ENCODE results near the gene INPP5A. TPM values are rescaled to one million over a fixed set of nuclear protein-coding genes. Genes with fewer than 3 reads are reported as not detected.
"Not testable (repeated sequence)": the region's sequence is repeated elsewhere in the genome, so short reads cannot be mapped to it uniquely, and the experiment has no call there.

INPP5A gene
- total RNA-seq, 1 experiment from 2014 or later, result 7.6 TPM

DNA sequence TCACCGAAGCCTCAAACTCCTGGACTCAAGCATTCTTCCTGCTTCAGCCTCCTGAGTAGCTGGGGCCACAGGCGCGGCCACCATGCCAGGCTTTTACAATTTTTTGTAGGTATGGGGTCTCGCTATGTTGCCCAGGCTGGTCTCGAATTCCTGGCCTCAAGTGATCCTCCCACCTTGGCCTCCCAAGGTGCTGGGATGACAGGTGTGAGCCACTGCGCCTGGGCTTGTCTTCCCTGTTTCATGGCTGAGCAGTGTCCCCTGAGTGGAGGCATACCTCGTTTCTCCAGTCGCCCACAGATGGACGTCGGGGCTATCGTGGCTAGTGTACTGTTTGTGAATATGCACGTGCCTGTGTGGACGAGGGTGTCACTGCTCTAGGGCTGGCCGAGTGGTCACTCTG is 11.3 kb downstream of the INPP5A start:
- no peak for DNase-seq
- Histone ChIP-seq H3K27me3 (no peaks in the 10 kb centered on the region), H3K4me3 (no peak overlapping the region), H3K9me3 (no peaks in the 10 kb centered on the region), H3K36me3 (no peaks in the 10 kb centered on the region)

DNA sequence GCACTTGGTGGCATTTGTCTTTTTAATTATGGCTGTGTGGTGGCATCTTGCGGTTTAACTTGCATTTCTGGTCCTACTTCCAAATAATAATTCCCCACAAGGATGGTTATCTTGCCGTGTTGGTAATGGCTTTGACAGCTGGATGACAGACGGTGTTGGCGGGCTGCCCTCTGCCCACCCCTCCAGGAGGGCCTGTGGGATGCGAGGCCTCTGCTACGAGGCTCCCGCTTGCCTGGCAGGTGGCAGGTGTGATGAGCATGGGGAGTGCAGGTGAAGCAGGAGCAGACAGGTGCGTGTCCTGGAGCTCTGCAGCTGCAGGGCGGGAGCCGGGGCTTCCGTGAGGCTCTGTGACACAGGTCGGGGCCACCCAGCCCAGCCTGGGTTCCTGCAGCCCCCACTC is 11.8 kb downstream of the INPP5A start:
- no peak overlapping the region for H3K4me3 ChIP-seq
- DNase-seq, result no peak

DNA sequence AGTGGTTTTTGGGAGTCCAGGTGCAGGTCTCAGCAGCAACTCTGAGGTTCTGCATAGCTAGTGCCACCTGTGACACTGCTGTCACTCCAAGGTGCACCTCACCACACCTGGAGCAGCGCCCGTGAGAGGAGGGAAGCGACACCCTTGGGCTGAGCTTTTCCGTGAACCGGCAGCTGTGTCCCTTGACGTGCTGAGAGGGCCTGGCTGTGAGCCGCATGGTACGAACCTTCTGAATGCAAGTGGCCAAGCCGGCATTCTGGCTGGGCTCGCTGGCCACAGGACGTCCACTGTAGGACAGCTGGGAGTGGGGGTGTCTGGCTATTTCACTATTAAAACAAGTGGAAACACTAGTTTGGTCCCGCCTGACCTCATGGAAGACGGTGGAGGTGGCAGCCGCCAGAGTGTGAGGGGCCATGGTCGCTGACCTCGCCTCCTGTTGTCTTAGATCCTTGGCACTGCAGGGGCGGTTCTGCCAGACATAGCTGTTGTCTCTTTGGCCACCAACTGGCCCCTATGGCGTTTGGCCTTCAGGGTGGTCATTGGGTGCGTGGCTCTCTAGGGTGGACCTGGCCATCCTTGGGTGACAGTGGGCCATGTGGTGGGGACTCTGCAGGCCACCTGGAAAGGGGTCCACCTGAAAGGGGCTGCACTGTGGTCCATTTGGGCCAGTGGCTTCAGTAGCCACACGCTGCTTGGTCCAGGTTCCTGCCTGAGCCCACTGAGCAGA is 12.9 kb downstream of the INPP5A start:
- no peaks in the 10 kb centered on the region for H3K9me3 ChIP-seq
- no peak overlapping the region for H3K4me3 ChIP-seq
- no peaks in the 10 kb centered on the region for H3K36me3 ChIP-seq
- H3K27me3 ChIP-seq, result no peaks in the 10 kb centered on the region
- no peak for DNase-seq

More for the DNA sequence above, 11.8 kb downstream of the INPP5A start:
- H3K36me3 ChIP-seq, result no peaks in the 10 kb centered on the region
- H3K9me3 ChIP-seq, result no peaks in the 10 kb centered on the region
- H3K27me3 ChIP-seq, result no peaks in the 10 kb centered on the region

DNA sequence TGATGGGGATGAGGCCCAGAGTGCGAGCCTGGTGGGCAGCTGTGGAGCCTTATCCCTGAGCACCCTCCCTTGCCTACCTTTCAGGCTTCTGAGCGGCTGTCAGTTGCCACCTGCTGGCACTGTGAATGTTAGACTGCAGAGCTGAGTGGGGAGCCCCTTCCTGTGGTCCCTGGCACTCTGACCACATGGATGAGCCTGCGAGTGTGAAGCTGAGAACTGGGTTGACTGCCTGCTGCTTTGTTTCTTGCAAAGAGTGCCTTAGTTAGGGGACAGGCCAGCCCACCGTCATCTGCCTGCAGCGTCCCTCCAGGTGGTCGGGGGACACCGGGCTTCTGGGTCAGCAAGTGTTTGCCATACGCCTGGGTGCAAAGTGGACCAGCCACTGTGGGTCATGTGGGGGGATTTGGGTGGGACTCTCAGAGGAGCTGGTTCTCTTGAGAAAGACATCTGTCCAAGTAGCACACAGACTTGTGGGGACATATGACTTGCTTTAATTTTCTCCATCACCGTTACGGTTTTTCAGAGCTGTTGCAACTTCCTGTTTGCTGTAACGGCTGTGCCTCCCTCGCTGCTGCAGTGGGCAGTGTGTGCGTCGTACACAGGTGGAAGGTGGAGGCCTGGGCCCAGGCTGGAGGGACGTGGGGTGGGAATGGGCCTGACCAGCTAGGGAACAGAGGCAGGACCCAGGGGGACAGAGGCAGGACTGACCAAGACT is 13.7 kb downstream of the INPP5A start:
- Histone ChIP-seq H3K27me3 (no peaks in the 10 kb centered on the region), H3K9me3 (no peaks in the 10 kb centered on the region), H3K4me3 (no peak overlapping the region), H3K36me3 (no peaks in the 10 kb centered on the region)
- DNase-seq, result no peak

DNA sequence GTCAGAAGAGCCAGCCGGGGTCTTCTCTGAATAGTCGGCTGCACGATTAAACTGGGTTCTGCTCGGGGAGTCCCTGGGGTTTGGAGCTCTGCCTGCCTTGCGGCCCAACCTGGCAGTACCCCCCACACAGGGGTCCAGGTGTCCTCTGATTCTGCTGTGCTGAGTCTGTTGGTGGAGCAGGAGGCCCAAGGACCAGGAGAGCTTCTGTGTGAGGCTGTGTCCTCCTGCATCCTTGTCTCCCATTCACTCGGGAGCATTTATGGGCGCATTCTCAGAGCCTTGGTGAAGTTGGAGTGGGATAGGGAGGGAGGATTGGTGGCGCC is 14.2 kb downstream of the INPP5A start:
- H3K4me3 ChIP-seq, result no peak overlapping the region
- no peak for DNase-seq

DNA sequence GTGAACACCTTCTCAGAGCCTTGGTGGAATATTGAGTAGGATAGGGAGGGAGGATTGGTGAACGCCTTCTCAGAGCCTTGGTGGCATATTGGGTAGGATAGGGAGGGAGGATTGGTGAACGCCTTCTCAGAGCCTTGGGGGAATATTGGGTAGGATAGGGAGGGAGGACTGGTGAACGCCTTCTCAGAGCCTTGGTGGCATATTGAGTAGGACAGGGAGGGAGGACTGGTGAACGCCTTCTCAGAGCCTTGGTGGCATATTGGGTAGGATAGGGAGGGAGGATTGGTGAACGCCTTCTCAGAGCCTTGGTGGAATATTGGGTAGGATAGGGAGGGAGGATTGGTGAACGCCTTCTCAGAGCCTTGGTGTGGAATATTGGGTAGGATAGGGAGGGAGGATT is 15.0 kb downstream of the INPP5A start:
- DNase-seq, H3K36me3 ChIP-seq, H3K4me3 ChIP-seq, H3K27me3 ChIP-seq, H3K9me3 ChIP-seq: not testable (repeated sequence)

More for the DNA sequence above, 14.2 kb downstream of the INPP5A start:
- Histone ChIP-seq H3K36me3 (no peaks in the 10 kb centered on the region), H3K27me3 (no peaks in the 10 kb centered on the region), H3K9me3 (no peaks in the 10 kb centered on the region)

DNA sequence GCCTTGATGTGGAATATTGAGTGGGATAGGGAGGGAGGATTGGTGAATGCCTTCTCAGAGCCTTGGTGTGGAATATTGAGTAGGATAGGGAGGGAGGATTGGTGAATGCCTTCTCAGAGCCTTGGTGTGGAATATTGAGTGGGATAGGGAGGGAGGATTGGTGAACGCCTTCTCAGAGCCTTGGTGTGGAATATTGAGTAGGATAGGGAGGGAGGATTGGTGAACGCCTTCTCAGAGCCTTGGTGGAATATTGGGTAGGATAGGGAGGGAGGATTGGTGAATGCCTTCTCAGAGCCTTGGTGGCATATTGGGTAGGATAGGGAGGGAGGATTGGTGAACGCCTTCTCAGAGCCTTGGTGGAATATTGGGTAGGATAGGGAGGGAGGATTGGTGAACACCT is 16.0 kb downstream of the INPP5A start:
- not testable (repeated sequence) for H3K27me3 ChIP-seq, H3K9me3 ChIP-seq, H3K4me3 ChIP-seq, H3K36me3 ChIP-seq, DNase-seq

DNA sequence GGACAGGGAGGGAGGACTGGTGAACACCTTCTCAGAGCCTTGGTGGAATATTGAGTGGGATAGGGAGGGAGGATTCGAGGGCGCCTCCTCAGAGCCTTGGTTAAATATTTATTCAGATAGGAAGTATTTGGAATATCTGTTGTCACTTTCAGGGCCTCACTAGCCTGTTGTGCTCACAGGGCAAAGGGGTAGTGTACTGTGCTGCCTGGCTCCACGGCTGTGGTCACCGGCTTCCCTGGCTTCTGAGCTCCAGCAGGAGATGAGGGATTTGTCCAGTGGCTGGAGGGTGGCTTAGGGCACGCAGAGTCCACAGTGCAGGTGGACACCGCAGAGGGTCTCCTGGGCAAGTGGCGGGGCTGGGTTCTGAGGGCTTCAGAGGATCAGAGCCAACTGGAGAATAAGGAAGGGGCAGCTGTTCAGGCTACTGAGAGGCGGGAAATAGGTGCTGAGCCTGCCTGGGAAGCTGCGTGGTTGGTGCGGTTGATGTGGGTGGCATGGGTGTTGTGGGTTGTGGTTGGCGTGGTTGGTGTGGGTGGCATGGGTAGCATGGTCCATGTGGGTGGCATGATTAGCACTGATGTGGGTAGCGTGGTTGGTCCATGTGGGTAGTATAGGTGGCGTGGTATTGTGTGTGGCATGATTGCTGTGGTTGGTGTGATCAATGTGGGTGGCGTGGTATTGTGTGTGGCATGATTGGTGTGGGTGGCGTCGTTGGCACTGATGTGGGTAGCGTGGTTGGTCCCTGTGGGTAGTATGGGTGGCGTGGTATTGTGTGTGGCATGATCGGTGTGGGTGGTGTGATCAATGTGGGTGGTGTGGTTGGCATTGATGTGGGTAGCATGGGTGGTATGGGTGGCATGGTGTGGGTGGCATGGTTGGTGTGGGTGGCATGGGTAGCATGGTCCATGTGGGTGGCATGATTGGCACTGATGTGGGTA is 16.7 kb downstream of the INPP5A start:
- Histone ChIP-seq H3K9me3 (no peaks in the 10 kb centered on the region), H3K36me3 (no peaks in the 10 kb centered on the region), H3K27me3 (no peaks in the 10 kb centered on the region), H3K4me3 (no peak overlapping the region)
- DNase-seq, result no peak

DNA sequence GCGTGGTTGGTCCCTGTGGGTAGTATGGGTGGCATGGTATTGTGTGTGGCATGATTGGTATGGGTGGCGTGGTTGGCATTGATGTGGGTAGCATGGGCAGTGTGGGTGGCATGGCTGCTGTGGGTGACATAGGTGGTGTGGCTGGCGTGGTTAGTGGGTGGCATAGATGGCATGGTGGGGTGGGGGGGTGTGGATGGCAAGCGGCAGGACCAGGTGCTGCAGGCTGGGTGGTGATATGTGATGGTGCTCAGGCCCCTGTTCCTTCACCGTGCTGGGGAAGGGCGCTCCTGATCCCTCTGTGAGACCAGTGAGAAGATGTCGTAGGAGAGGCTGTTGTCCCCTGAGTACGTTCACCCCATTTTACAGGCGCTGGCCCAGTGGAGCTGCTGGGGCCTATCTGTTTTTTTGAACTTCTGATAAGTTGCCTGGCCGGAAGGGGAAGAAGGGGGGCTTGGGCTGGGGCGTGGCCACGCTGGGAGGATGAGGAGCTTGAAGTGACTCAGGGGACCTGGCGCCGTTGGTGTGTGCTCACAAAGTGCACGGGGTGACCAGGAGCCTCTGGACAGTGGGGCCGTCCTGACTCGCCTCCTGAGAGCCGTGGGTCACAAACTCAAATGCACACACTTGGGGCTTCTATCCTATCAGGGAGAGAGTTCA is 17.5 kb downstream of the INPP5A start:
- no peak overlapping the region for H3K4me3 ChIP-seq
- no peak for DNase-seq
- H3K9me3 ChIP-seq, result no peaks in the 10 kb centered on the region
- no peaks in the 10 kb centered on the region for H3K27me3 ChIP-seq
- no peaks in the 10 kb centered on the region for H3K36me3 ChIP-seq

DNA sequence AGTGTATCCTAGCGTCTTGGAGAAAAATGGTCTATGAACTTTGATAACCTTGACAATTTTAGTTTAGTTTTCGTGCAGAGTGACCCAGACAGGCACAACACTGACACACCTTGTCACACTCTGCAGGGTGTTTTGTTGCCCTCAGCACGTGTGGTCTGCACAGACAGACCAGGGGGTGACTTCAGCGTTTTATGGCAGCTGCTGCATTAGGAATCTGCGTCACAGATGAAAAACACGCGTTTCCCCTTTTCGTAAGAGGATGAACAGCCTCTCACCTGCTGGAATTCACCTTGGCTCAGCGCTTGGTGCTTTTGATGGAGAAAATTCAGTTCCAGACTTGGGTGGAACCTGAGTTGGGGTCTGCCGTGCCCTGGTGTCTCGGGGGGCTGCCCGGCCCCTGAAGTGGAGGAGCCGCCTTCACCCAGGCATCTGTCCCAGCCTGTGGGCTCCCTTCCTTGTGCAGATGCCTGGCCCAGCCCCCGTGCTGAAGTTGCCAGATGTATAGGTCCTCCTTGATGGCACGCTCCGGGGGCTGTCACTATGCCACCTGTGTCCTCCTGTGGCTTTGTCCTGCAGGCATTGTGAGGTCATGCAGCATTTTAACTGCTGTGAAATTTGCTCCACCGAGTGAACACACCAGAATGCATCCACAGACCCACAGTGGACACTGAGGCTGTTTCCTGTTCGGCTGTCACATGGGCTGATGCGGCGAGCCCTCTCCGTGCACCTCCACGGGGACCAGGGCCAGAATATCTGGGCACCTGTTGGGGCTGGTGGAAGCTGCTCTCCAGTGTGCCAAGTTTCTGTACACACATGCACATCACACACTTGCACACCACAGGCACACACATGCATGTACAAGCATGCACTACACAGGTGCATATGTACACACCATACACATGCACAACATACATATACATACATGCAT is 18.3 kb downstream of the INPP5A start:
- no peak overlapping the region for H3K4me3 ChIP-seq
- no peak for DNase-seq
- H3K36me3 ChIP-seq, result no peaks in the 10 kb centered on the region
- no peaks in the 10 kb centered on the region for H3K9me3 ChIP-seq
- H3K27me3 ChIP-seq, result no peaks in the 10 kb centered on the region

DNA sequence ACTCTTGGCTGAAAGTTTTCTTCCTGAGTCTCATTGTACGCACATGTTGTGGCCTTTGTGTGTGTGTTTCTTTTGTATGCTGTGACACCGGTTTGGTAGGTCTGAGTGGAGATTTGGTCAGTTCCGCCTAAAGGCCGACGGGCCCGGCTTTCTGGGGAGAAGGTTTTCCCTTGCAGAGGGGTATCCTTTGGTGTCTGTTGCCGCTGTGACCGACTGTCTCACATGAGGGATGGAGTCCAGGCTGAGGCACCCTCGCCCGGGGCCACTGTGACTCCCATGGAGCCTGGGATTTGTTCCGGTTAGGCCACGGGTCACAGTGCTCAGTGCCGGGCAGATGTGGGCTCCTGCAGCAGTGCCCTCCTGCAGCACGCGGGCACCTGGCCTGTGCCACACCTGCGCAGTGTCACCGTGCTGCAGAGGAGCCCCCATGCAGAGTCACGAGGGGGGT is 19.4 kb downstream of the INPP5A start:
- H3K27me3 ChIP-seq, result no peaks in the 10 kb centered on the region
- no peak overlapping the region for H3K4me3 ChIP-seq
- H3K36me3 ChIP-seq, result no peaks in the 10 kb centered on the region
- H3K9me3 ChIP-seq, result no peaks in the 10 kb centered on the region
- DNase-seq, result no peak

DNA sequence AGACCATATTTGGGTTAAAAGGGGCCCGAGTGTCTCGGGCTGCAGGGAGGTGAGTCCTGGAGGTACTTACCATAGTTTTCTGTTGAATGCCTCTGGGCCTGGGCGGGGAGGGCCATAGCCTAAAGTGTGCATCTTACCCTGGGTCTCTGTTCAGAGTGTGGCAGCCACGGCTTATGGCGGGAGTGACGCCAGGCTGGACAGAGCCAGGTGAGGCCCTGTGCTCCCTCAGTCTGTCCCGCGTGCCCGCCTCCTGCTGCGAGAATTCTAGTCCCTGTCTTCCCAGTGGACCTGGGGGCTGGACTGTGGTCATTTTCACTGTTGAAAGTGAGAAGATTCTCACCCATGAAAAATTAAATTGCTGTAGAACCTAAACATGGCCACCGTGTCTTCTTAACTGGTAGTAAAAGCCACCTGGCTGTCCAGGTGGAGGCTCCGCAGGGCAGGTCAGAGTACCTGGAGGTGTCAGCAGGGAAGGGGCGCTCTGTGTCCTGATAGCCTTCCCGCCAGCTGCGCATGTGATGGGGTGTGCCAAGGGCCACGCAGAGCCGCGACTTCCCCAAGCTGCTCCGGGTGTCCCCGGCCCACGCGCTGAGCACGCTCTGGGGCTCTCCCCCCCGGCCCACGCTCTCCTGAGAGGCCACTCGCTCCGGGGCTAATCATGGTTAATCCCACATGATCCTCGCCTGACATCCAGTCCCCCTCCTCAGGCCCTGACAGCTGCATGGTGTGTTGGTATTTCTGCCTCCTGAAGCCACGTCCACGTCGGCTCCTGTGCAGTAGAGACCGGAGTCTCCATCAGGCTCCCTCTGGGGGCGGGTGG is 20.3 kb downstream of the INPP5A start:
- no peak for DNase-seq
- Histone ChIP-seq H3K36me3 (no peaks in the 10 kb centered on the region), H3K27me3 (no peaks in the 10 kb centered on the region), H3K4me3 (no peak overlapping the region), H3K9me3 (no peaks in the 10 kb centered on the region)

DNA sequence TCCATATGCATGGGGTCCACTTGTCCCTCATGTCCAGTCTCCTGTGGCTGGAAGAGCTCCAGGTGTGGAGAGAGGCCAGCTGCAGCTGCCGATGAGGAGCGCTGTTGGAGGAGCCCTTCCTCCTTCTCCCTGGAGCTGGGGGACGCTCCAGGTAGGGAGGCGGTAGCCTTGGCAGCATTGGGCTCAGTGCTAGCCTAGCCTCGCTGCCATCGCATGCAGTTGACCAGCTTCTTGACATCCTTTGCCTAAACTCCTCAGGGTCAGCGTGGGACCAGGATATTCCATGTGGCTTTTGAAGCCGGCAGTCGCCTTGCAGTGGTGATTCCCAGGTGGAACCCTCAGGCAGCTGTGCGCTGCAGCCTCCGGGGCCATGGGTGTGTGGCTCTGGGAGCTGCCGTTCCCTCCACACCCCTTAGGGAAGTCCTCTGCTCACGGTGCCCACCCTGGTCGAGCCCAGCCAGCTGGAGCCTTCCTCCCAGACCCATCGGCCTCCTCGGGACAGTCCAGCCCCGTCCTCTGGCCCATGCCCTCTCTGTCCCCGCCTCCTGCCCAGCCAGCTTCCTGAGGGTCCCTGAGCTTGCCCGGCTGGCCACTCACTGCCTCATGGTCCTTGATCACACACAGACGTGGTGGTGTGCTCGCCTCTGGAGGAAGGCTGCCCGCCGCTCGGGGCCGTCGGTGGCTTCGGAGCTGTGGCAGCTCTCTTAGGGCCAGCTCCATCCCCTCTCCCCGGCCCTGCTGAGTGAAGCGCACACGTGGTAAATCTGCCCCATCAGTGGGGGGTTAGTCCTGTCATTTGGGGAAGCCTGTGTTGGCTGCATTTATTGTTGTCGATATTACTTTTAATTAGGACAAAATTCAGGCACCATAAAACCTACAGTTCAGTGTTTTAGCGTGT is 21.2 kb downstream of the INPP5A start:
- no peaks in the 10 kb centered on the region for H3K36me3 ChIP-seq
- no peaks in the 10 kb centered on the region for H3K27me3 ChIP-seq
- H3K9me3 ChIP-seq, result no peaks in the 10 kb centered on the region
- no peak for DNase-seq
- no peak overlapping the region for H3K4me3 ChIP-seq

DNA sequence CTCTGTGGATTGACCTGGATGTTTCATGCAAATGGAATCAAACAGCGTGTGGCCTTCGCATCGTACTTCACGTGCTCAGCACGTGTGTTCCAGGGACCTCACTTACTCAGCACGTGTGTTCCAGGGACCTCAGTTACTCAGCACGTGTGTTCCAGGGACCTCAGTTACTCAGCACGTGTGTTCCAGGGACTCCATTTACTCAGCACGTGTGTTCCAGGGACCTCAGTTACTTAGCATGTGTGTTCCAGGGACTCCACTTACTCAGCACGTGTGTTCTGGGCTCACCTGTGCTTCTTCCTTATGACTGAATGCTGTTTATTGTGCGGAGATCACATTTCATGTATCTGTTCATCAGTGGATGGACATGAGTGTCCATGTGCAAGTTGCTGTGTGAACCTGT is 22.0 kb downstream of the INPP5A start:
- H3K36me3 ChIP-seq, result no peaks in the 10 kb centered on the region
- no peak overlapping the region for H3K4me3 ChIP-seq
- H3K9me3 ChIP-seq, result no peaks in the 10 kb centered on the region
- H3K27me3 ChIP-seq, result no peaks in the 10 kb centered on the region
- no peak for DNase-seq
